Stimulated activated CD4-positive, alpha-beta T cell treated with anti-CD3 and anti-CD28 coated beads, TNF-alpha, amount 100 ng/mL, for 1 hour (primary cell): ENCODE results near the gene PLCE1.

Experiments used
- DNase-seq, 3 donors: peaks; one replicate each; pipeline ENCODE4 v3.0.0-alpha.2; 2020; ENCODE audit warnings: low read depth in 3 of 3, low spot score in 1 of 3

PLCE1 gene

GRCh38 chr10:93993414-93993781, 333 bp upstream of the PLCE1 start:
- no peak for DNase-seq

- no peak for DNase-seq
Measured at GRCh38 chr10:93994438-93994801, 689 bp downstream of the PLCE1 start.

DNA sequence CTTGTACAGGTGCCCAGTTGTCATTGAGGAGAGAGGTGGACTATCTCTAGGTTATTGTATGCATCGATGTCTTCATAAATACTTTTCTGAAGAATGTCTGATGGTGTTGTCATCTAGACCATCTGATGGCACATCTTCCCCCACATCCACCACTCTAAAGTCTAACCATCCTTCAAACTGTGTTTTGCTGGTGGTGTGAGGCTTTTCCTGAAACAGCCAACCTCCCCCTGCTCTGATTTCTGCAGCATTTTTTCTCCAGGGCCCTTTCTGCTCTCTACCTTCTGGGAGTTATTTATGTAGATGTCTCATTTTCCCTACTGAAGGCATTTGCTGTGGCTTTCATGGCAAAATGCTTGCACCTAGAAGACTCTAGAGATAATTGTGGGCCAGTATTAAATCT, 1.5 kb downstream of the PLCE1 start:
- DNase-seq = no peak

DNA sequence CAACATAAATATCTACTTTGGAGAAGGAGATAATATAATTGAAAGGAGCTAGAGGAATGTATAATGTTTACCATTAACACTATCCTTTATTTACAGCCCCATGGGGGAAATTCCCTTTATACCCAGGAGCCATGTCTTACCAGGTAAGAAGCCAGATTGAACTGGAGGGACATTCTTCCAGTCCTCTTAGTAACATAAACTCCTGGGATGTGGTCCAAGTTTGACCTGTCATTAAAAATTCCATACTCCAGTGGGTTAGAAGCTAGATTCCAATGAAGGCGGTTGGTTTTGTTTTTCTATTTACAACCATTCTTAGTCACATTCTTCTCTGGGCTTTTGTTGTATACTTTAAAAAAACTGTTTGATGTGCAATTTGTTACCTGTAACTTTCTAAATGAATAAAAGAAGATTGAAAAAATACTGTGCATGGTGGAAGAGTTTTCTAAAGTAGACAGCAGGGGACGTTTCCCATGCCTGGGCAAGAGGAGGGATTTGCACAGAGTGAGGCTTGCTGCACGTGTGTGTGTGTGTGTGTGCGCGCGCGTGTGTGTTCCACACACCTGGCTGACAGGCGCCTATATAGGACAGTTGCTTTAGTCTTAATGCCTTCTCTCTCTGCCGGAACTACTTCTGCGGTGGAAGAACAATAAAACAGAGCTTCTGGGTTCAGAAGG, 2.0 kb downstream of the PLCE1 start:
- DNase-seq = no peak

- DNase-seq = no peak
Measured at GRCh38 chr10:93996551-93996950, 2.8 kb downstream of the PLCE1 start.

DNA sequence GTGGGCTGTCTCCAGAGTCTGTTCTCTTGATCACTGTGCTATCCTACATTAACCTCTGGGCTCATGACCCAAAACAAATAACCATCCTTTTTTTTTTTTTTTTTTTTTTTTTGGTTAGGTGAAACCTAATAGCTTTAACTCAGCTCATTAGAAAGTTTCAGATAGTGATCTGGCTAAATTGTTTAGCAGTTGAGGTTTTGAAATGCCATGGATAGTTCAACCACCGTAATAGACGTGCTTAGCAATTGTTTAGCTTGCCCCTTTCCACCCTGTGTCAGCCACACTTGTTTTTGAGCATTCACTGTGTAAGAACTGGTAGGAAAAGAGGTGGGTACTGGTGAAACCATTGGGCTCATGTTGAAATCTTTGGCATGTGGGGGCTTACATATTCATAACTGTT, 3.8 kb downstream of the PLCE1 start:
- no peak for DNase-seq

- DNase-seq = no peak
Measured at GRCh38 chr10:93999401-93999851, 5.7 kb downstream of the PLCE1 start.

DNA sequence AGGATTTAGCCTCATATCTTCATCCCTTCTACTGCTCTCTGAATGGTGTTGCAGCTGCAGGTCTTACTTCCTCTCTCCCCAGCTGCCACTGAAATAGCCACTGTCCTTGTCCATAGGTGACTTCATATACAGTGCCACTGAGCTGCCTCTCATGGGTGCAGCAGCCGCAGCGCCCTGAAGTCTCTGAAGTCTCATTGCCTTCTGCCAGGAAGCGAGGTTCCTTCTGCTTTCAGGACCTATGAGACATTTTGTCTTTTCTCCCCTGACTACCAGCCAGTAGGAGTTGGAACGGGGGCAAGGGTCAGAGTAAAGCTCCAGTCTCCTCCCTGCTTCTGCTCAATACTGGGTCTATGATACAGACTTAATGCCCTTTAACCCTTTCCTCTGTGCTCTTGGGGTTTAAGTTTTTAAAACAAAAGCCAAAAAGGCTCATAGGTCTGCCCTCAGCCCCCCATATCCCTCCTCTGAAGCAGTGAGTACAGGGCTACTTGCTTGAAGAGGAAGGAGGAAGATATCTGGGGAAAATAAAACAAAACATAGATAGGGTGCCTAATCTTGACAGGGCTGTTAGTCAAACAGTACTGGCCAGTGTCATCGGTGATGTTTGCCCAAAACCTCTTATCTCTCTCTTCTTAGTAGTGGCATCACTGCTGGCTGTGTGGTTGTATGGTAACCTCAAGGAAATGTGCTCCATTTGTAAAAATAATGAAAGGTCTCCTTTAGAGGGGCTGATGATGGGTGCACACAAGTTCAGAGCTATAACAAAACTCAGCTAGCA, 7.1 kb downstream of the PLCE1 start:
- DNase-seq = no peak

GRCh38 chr10:94001416-94001810, 7.7 kb downstream of the PLCE1 start:
- no peak for DNase-seq

DNA sequence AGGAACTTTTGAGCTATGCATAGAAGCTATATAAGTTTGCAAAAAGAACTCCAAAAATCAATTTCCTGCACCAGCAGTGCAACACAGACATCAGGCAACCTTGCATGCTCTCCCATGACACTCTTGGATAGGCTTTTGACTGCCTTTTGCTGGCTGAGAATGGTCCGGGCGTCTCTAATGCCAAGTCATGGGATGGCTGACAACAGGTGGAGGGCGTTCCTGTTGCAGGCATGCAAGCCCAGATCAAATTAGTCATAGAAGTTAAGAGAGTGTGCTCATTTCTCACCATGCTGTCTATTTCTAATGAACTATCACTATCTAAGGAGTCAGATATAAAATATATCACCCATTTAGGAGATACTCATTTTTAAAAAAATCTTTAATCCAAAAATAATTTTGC, 8.4 kb downstream of the PLCE1 start:
- DNase-seq = no peak

- no peak for DNase-seq
Measured at GRCh38 chr10:94003488-94003887, 9.8 kb downstream of the PLCE1 start.

DNA sequence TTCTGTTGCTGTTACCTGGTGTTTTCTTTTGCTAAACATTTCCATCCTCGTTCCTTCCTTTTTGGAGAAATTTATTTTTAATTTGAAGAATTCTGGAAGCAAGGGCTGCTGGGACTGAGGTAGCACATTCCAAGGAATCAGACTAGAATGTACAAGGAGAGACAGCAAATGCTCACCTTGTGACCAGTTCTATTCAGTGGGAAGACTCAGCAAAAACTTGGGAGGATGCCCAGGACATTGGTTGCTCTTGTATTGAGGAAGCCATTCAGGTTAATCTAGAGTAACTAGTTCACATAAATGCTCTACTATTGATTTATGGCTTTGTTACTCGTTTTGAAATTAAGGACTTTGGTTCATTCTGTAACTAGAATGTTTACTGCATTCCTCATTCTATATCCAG, 11.3 kb downstream of the PLCE1 start:
- no peak for DNase-seq

DNA sequence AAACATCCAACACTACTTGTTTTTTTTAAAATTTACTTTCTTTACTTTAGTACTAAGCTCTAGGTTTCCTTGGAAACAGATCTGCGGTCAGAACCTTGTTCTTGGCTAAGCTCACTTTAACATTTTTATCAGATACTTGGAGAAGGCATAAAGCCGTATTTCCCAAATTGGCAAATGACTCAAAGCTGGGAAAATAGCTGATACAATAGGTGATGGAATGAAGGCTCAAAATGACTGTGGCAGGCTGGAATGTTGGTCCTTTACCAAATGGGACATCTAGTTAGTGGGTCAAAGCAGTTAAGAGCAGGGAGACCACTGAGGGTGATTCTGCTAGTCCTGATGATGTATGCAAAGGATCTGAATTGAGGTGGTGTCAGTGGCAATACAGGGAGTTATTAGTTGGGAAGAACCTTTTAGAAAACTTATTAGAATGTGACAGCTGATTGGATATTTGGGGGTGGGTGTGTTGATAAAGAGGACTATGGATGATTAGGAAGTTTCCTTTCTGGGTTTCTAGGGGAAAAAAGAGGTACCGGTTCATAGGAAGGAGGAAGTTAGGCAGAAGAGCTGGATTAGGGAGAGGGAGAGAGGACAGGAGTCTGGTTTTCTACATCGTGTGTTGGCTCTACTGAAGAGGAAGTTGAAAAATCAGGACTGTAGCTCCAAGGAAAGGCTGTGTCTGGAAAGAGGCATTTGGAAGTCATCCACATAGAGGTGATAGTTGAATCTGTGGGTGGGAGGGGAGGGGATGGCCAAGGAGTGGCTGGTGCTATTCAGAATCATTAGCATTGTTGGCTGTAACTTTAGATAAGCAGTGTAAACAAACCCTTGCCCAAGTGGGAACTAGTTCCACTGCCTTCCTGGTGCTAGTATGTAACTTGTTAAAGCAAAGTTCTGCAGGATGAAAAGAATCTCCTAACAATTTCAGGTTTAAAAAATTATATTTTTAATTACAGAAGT, 13.1 kb downstream of the PLCE1 start:
- DNase-seq = no peak

GRCh38 chr10:94008526-94008925, 14.8 kb downstream of the PLCE1 start:
- DNase-seq = no peak

- no peak for DNase-seq
Measured at GRCh38 chr10:94010116-94010515, 16.4 kb downstream of the PLCE1 start.

DNA sequence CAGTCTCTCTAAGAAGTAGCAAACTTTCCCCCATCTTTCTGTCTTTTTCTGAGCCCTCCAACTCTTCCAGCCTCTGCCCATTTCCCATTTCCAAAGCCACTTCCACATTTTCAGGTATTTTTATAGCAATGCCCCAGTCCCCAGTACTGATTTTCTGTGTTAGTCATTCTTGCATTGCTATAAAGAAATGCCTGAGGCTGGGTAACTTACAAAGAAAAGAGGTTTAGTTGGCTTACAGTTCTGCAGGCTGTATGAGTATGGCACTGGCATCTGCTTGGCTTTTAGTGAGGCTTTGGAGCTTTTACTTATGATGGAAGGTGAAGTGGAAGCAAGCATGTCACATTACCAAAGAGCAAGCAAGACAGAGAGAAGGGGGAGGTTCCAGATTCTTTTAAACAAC, 17.2 kb downstream of the PLCE1 start:
- no peak for DNase-seq

GRCh38 chr10:94011296-94011695, 17.6 kb downstream of the PLCE1 start:
- no peak for DNase-seq

GRCh38 chr10:94012834-94013233, 19.1 kb downstream of the PLCE1 start:
- DNase-seq = no peak

- no peak for DNase-seq
Measured at GRCh38 chr10:94013331-94013760, 19.6 kb downstream of the PLCE1 start.

- no peak for DNase-seq
Measured at GRCh38 chr10:94014304-94014703, 20.6 kb downstream of the PLCE1 start.
